H9 (cell line): ENCODE data around the gene NINL. TPM values are rescaled to one million over a fixed set of nuclear protein-coding genes. Genes with fewer than 3 reads are reported as not detected.

ENCODE experiments used
- DNase-seq: peaks from one replicate; pipeline ENCODE4 v3.0.0-alpha.2; 2017
- H2AFZ ChIP-seq: one replicate; pipeline ENCODE4 v1.6.1; 2013; ENCODE audit warnings: mild to moderate bottlenecking, low read length, control low read depth, moderate library complexity
- H2AK5ac ChIP-seq: 2 replicates; pipeline ENCODE4 v1.6.1; 2013; ENCODE audit warnings: low read length, control low read depth, mixed read lengths; ENCODE audit not compliant: insufficient read length
- H2BK120ac ChIP-seq: one replicate; pipeline ENCODE4 v1.6.1; 2013; ENCODE audit warnings: low read depth, mild to moderate bottlenecking, low read length, control low read depth, inconsistent platforms; ENCODE audit not compliant: poor library complexity, severe bottlenecking
- H2BK12ac ChIP-seq: 2 replicates; pipeline ENCODE4 v1.6.1; 2013; ENCODE audit warnings: low read length, control low read depth, mixed read lengths, low read depth; ENCODE audit not compliant: insufficient read length
- H2BK15ac ChIP-seq: 2 replicates; pipeline ENCODE4 v1.6.1; 2013; ENCODE audit warnings: low read depth, low read length, control low read depth
- H2BK20ac ChIP-seq: one replicate; pipeline ENCODE4 v1.6.1; 2013; ENCODE audit warnings: low read depth, mild to moderate bottlenecking, low read length, control low read depth, inconsistent platforms; ENCODE audit not compliant: poor library complexity, severe bottlenecking
- H2BK5ac ChIP-seq: 2 replicates; pipeline ENCODE4 v1.6.1; 2013; ENCODE audit warnings: low read length, control low read depth, mixed read lengths; ENCODE audit not compliant: insufficient read length
- H3K14ac ChIP-seq: 2 replicates; pipeline ENCODE4 v1.6.1; 2013; ENCODE audit warnings: low read length, control low read depth; ENCODE audit not compliant: insufficient read depth
- H3K18ac ChIP-seq: 2 replicates; pipeline ENCODE4 v1.6.1; 2013; ENCODE audit warnings: low read depth, mild to moderate bottlenecking, mixed read lengths, low read length, control low read depth; ENCODE audit not compliant: insufficient read length
- H3K23ac ChIP-seq: 2 replicates; pipeline ENCODE4 v1.6.1; 2013; ENCODE audit warnings: low read length, control low read depth, mixed read lengths, low read depth; ENCODE audit not compliant: insufficient read length
- H3K23me2 ChIP-seq: 2 replicates; pipeline ENCODE4 v1.6.1; 2013; ENCODE audit warnings: low read depth, mild to moderate bottlenecking, mixed read lengths, low read length, control low read depth; ENCODE audit not compliant: insufficient read length, poor library complexity, severe bottlenecking
- H3K27ac ChIP-seq: 2 replicates; pipeline ENCODE4 v1.5.1; 2013; ENCODE audit warnings: low read length, control low read depth, mixed read lengths, low read depth; ENCODE audit not compliant: insufficient read length
- H3K27me3 ChIP-seq: 2 replicates; pipeline ENCODE4 v1.6.1; 2013; ENCODE audit warnings: low read length, control low read depth, inconsistent platforms; ENCODE audit not compliant: insufficient read depth
- H3K4ac ChIP-seq: 2 replicates; pipeline ENCODE4 v1.6.1; 2013; ENCODE audit warnings: low read depth, mild to moderate bottlenecking, control low read depth, inconsistent platforms, low read length, moderate library complexity
- H3K4me1 ChIP-seq: 2 replicates; pipeline ENCODE4 v1.6.1; 2013; ENCODE audit warnings: low read length, control low read depth, inconsistent platforms; ENCODE audit not compliant: insufficient read depth
- H3K4me2 ChIP-seq: 2 replicates; pipeline ENCODE4 v1.6.1; 2013; ENCODE audit warnings: low read length, control low read depth, mixed read lengths; ENCODE audit not compliant: insufficient read length, insufficient read depth
- H3K56ac ChIP-seq: 2 replicates; pipeline ENCODE4 v1.6.1; 2013; ENCODE audit warnings: low read depth, mild to moderate bottlenecking, mixed read lengths, low read length, control low read depth; ENCODE audit not compliant: insufficient read length
- H3K79me1 ChIP-seq: 2 replicates; pipeline ENCODE4 v1.6.1; 2013; ENCODE audit warnings: low read depth, mild to moderate bottlenecking, moderate library complexity, low read length, control low read depth, inconsistent platforms; ENCODE audit not compliant: insufficient read depth, poor library complexity, severe bottlenecking
- H3K79me2 ChIP-seq: 2 replicates; pipeline ENCODE4 v1.6.1; 2013; ENCODE audit warnings: low read length, control low read depth, inconsistent platforms; ENCODE audit not compliant: insufficient read depth
- H3K9ac ChIP-seq: 2 replicates; pipeline ENCODE4 v1.6.1; 2013; ENCODE audit warnings: low read length, control low read depth, mixed read lengths; ENCODE audit not compliant: insufficient read length; ENCODE audit errors: extremely low read depth
- H3K9me3 ChIP-seq: one replicate; pipeline ENCODE4 v1.6.1; 2013; ENCODE audit warnings: low read depth, low read length, inconsistent platforms; ENCODE audit not compliant: control insufficient read depth
- H3T11ph ChIP-seq: one replicate; pipeline ENCODE4 v1.6.1; 2013; ENCODE audit warnings: mild to moderate bottlenecking, low read length, control low read depth, inconsistent platforms
- H4K20me1 ChIP-seq: one replicate; pipeline ENCODE4 v1.6.1; 2013; ENCODE audit not compliant: control insufficient read depth, insufficient read length, insufficient read depth
- H4K5ac ChIP-seq: 2 replicates; pipeline ENCODE4 v1.6.1; 2013; ENCODE audit warnings: low read depth, mild to moderate bottlenecking, mixed read lengths, low read length, control low read depth; ENCODE audit not compliant: insufficient read length
- H4K8ac ChIP-seq: replicated peaks from 2 replicates; pipeline ENCODE4 v1.6.1; 2013; ENCODE audit warnings: low read length, control low read depth, mixed read lengths, low read depth; ENCODE audit not compliant: insufficient read length
- H4K91ac ChIP-seq: 2 replicates; pipeline ENCODE4 v1.6.1; 2013; ENCODE audit warnings: low read depth, mild to moderate bottlenecking, moderate library complexity, mixed read lengths, low read length, control low read depth; ENCODE audit not compliant: insufficient read length
- H3K27ac Mint-ChIP-seq, 3 experiments: 2 replicates in 2 of 3; 3 replicates in 1 of 3; pipeline ENCODE4 v1.8.0; 2020 to 2021; ENCODE audit warnings: mixed read lengths in 3 of 3, mild to moderate bottlenecking in 1 of 3, moderate library complexity in 1 of 3
- H3K27me3 Mint-ChIP-seq: 2 replicates; pipeline ENCODE4 v1.8.0; 2021; ENCODE audit warnings: low read depth, mild to moderate bottlenecking, moderate library complexity, mixed read lengths
- H3K36me3 Mint-ChIP-seq, 3 experiments: 2 replicates in 2 of 3; 3 replicates in 1 of 3; pipeline ENCODE4 v1.8.0; 2020 to 2021; ENCODE audit warnings: low read depth in 3 of 3, mixed read lengths in 3 of 3; ENCODE audit not compliant: insufficient read depth in 1 of 3
- H3K4me1 Mint-ChIP-seq, 2 experiments: 2 replicates each; pipeline ENCODE4 v1.8.0; 2020; ENCODE audit warnings: mixed read lengths in 2 of 2
- H3K4me3 Mint-ChIP-seq, 2 experiments: 2 replicates in 1 of 2; 3 replicates in 1 of 2; pipeline ENCODE4 v1.8.0; 2020 to 2021; ENCODE audit warnings: mild to moderate bottlenecking in 2 of 2, mixed read lengths in 2 of 2, moderate library complexity in 1 of 2
- H3K9me3 Mint-ChIP-seq, 2 experiments: 2 replicates in 1 of 2; 3 replicates in 1 of 2; pipeline ENCODE4 v1.8.0; 2020; ENCODE audit warnings: mild to moderate bottlenecking in 2 of 2, mixed read lengths in 2 of 2, moderate library complexity in 1 of 2
- CTCF ChIP-seq: fragments of 200-600 bp; sonication (generic); conservative IDR thresholded peaks from 3 replicates; pipeline ENCODE4 v1.8.0; 2021; ENCODE audit warnings: antibody characterized with exemption, mild to moderate bottlenecking
- WGBS: extraction: QIAGEN DNeasy Blood & Tissue Kit; methylation state at CpG from one replicate; pipeline ENCODE4 v1.1.7; 2013; ENCODE audit warnings: missing lambda C conversion rate, low lambda C conversion rate, mixed read lengths; ENCODE audit not compliant: insufficient read length; ENCODE audit errors: extremely low coverage; 5-methylcytosine and 5-hydroxymethylcytosine counted together
- total RNA-seq: library from RNA; stranded (reverse); gene quantifications from 2 replicates; pipeline ENCODE4 v1.2.1, GENCODE V29; 2021

Gene NINL
- total RNA-seq, 1 experiment from 2014 or later, result 34.3 TPM

DNA sequence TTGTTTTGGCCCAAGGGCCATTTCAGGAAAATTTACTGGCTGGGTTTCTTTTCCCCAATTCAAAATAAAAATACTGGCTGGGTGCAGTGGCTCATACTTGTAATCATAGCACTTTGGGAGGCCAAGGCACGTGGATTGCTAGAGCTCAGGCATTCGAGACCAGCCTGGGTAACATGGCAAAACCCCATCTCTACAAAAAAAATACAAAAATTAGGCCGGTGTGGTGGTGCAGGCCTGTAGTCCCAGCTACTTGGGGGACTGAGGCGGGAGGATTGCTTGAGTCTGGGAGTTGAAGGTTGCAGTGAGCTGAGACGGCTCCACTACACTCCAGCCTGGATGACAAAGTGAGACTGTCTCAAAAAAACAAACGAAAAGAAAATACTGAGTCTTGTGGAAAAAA lies 60.0 kb downstream of the NINL start:
- TF ChIP-seq CTCF, result no peak
- H3K27ac Mint-ChIP-seq, result peak overlapping the region in 2 of 3 experiments; percentile 47 to 61; a peak in 4 of 7 replicates
- H3K4me1 Mint-ChIP-seq, result peaks cover 7 to 30% of the 10 kb centered on the region in 2 experiments
- H4K91ac ChIP-seq, result no peak overlapping the region
- H3K23ac ChIP-seq, result no peak overlapping the region
- DNase-seq, result no peak
- no peak overlapping the region for H2AK5ac ChIP-seq
- H3K36me3 Mint-ChIP-seq, result peaks cover 43 to 52% (median 49%) of the 10 kb centered on the region in 3 experiments
- H3K79me1 ChIP-seq, result peaks cover 2% of the 10 kb centered on the region
- no peaks in the 10 kb centered on the region for H3K23me2 ChIP-seq
- no peaks in the 10 kb centered on the region for H3K9me3 ChIP-seq
- no peak overlapping the region for H3K9ac ChIP-seq
- H3K18ac ChIP-seq, result no peak overlapping the region
- peaks cover 0 to 7% of the 10 kb centered on the region in 2 experiments; a peak in 2 of 5 replicates for H3K9me3 Mint-ChIP-seq
- H2BK5ac ChIP-seq, result no peak overlapping the region
- H4K8ac ChIP-seq, result no peak overlapping the region
- no peaks in the 10 kb centered on the region for H3K4me1 ChIP-seq
- no peak overlapping the region for H3K4ac ChIP-seq
- no peak overlapping the region for H3K4me2 ChIP-seq
- H3K56ac ChIP-seq, result no peak overlapping the region
- peaks cover 5% of the 10 kb centered on the region; the same call in 1 of the 2 replicates for H3K79me2 ChIP-seq
- H4K5ac ChIP-seq, result no peak overlapping the region
- H2BK20ac ChIP-seq, result no peak overlapping the region
- no peak overlapping the region for H3K27ac ChIP-seq
- no peak overlapping the region for H2BK120ac ChIP-seq
- H2BK12ac ChIP-seq, result no peak overlapping the region
- no peaks in the 10 kb centered on the region for H3K27me3 ChIP-seq
- peaks cover under 1% of the 10 kb centered on the region; the same call in 1 of the 2 replicates for H3K27me3 Mint-ChIP-seq
- no peak overlapping the region for H2AFZ ChIP-seq
- no peak overlapping the region for H2BK15ac ChIP-seq
- H3T11ph ChIP-seq, result no peak overlapping the region
- no peak overlapping the region for H3K4me3 Mint-ChIP-seq
- H4K20me1 ChIP-seq, result no peaks in the 10 kb centered on the region
- H3K14ac ChIP-seq, result no peak overlapping the region
- no CpG with 5 or more reads among the region's 6 CpGs for WGBS
